HepG2 (cell line): Measurements from ENCODE around the gene SEMA3F. TPM values are rescaled to one million over a fixed set of nuclear protein-coding genes. Genes with fewer than 3 reads are reported as not detected.

Source experiments
- HOXA3 ChIP-seq: sonication (generic); formaldehyde crosslinking; IDR thresholded peaks from 2 replicates; pipeline ENCODE4 v1.5.0; 2020; ENCODE audit warnings: missing genetic modification reagents
- MLXIP ChIP-seq: sonication (generic); formaldehyde crosslinking; IDR thresholded peaks from 2 replicates; pipeline ENCODE4 v1.9.0; 2021; ENCODE audit warnings: missing genetic modification reagents, borderline replicate concordance
- PRDM10 ChIP-seq: sonication (generic); formaldehyde crosslinking; IDR thresholded peaks from 2 replicates; pipeline ENCODE4 v1.4.0; 2020; ENCODE audit warnings: low read depth, missing genetic modification reagents
- SP2 ChIP-seq: sonication (generic); formaldehyde crosslinking; IDR thresholded peaks from 2 replicates; pipeline ENCODE4 v1.5.1; 2020; ENCODE audit warnings: mild to moderate bottlenecking, missing genetic modification reagents
- ZNF264 ChIP-seq: sonication (generic); formaldehyde crosslinking; IDR thresholded peaks from 2 replicates; pipeline ENCODE4 v1.4.0; 2020; ENCODE audit warnings: missing genetic modification reagents
- polyA plus RNA-seq, 8 experiments: library from polyadenylated mRNA; depleted of rRNA in 3 of 8; stranded (reverse) in 7 of 8; unstranded in 1 of 8; fragments of >200 nt; fragmentation: Illumina TruSeq in 4 of 8; extraction: Trizol in 4 of 8; gene quantifications; 2 replicates each; pipeline versions ENCODE4 v1.2.1 to v1.2.3, GENCODE V29; 2011 to 2016; ENCODE audit warnings: low read depth in 4 of 8, missing spikeins in 1 of 8, mixed read lengths in 1 of 8; ENCODE audit not compliant: insufficient read depth in 1 of 8
- total RNA-seq, 5 experiments: library from RNA; depleted of rRNA; stranded (reverse); fragments of >200 nt; fragmentation: Illumina TruSeq; extraction: Trizol; gene quantifications; 2 replicates each; pipeline ENCODE4 v1.2.3, GENCODE V29; 2016; ENCODE audit warnings: low read depth in 1 of 5
- TF ChIP-seq, protein P1 (sequence below): sonication (generic); formaldehyde crosslinking; IDR thresholded peaks from 2 replicates; pipeline ENCODE4 v1.4.0; 2020; ENCODE audit warnings: missing genetic modification reagents
- TF ChIP-seq, protein P2 (sequence below): sonication (generic); formaldehyde crosslinking; IDR thresholded peaks from 2 replicates; pipeline ENCODE4 v1.5.0; 2020; ENCODE audit warnings: missing genetic modification reagents
- TF ChIP-seq, protein P3 (sequence below): sonication (generic); formaldehyde crosslinking; IDR thresholded peaks from 2 replicates; pipeline ENCODE4 v1.5.1; 2020; ENCODE audit warnings: missing genetic modification reagents, mild to moderate bottlenecking, borderline replicate concordance

Gene SEMA3F
- total and polyA plus RNA-seq, 2 of the 13 experiments (the other 11 are each of a cell fraction or from before 2014, with no cell fraction given): 7.6 to 17.2 TPM

DNA sequence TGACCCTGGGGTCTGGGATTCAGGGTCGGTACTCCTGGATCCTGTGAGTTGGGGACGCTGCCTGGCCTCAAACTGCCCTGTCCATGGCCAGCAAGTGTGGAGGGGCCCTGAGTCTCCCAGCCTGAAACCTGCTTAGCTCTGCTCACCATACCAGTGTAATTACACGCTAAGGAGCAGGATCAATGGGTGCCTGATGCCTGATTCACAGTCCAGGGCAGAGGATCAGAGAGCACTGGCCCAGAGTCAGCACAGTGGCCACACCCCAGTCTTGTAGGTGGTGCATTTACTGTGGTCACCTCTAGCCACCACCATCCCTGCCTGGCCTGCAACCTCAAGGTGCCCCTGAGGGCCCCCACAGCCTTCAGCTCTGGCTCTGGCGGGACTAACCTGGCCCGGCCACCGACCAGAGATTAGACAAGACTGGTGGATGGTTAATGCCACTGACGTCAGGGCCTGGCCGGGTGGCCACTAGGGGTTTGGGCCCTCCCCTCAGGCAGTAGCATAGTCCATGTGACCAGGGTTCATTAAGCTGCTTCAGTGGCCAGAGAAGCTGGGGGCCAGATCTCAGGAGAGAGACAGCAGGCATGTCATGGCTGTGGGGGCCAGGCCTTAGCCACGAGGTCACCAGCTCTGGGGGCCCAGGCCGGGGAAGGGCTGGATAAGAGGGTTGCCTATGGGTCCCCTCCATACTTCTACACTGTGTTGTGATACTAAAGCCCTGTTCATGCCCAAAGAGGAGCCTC, 46.6 kb downstream of the SEMA3F start (continued):
- TF ChIP-seq, protein P1, sequence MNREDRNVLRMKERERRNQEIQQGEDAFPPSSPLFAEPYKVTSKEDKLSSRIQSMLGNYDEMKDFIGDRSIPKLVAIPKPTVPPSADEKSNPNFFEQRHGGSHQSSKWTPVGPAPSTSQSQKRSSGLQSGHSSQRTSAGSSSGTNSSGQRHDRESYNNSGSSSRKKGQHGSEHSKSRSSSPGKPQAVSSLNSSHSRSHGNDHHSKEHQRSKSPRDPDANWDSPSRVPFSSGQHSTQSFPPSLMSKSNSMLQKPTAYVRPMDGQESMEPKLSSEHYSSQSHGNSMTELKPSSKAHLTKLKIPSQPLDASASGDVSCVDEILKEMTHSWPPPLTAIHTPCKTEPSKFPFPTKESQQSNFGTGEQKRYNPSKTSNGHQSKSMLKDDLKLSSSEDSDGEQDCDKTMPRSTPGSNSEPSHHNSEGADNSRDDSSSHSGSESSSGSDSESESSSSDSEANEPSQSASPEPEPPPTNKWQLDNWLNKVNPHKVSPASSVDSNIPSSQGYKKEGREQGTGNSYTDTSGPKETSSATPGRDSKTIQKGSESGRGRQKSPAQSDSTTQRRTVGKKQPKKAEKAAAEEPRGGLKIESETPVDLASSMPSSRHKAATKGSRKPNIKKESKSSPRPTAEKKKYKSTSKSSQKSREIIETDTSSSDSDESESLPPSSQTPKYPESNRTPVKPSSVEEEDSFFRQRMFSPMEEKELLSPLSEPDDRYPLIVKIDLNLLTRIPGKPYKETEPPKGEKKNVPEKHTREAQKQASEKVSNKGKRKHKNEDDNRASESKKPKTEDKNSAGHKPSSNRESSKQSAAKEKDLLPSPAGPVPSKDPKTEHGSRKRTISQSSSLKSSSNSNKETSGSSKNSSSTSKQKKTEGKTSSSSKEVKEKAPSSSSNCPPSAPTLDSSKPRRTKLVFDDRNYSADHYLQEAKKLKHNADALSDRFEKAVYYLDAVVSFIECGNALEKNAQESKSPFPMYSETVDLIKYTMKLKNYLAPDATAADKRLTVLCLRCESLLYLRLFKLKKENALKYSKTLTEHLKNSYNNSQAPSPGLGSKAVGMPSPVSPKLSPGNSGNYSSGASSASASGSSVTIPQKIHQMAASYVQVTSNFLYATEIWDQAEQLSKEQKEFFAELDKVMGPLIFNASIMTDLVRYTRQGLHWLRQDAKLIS (CRISPR knock-in tag): no peak
- TF ChIP-seq, protein P2, sequence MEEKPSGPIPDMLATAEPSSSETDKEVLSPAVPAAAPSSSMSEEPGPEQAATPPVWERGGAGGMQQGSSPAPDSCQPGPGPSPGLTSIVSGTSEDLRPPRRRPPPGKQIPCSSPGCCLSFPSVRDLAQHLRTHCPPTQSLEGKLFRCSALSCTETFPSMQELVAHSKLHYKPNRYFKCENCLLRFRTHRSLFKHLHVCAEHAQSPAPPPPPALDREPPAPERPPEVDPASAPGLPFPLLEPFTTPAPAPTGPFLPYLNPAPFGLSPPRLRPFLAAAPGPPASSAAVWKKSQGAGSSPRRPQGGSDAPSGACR (CRISPR knock-in tag): no peak
- TF ChIP-seq HOXA3 (CRISPR knock-in tag) (peak; percentile 56), ZNF264 (peak; percentile 78), MLXIP (no peak), PRDM10 (CRISPR knock-in tag) (0 out of 2 replicates have a peak, but pooled peaks have one; percentile 69), SP2 (CRISPR knock-in tag) (0 out of 2 replicates have a peak, but pooled peaks have one; percentile 12)
- TF ChIP-seq, protein P3, sequence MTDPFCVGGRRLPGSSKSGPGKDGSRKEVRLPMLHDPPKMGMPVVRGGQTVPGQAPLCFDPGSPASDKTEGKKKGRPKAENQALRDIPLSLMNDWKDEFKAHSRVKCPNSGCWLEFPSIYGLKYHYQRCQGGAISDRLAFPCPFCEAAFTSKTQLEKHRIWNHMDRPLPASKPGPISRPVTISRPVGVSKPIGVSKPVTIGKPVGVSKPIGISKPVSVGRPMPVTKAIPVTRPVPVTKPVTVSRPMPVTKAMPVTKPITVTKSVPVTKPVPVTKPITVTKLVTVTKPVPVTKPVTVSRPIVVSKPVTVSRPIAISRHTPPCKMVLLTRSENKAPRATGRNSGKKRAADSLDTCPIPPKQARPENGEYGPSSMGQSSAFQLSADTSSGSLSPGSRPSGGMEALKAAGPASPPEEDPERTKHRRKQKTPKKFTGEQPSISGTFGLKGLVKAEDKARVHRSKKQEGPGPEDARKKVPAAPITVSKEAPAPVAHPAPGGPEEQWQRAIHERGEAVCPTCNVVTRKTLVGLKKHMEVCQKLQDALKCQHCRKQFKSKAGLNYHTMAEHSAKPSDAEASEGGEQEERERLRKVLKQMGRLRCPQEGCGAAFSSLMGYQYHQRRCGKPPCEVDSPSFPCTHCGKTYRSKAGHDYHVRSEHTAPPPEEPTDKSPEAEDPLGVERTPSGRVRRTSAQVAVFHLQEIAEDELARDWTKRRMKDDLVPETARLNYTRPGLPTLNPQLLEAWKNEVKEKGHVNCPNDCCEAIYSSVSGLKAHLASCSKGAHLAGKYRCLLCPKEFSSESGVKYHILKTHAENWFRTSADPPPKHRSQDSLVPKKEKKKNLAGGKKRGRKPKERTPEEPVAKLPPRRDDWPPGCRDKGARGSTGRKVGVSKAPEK (CRISPR knock-in tag): no peak
